Sciatic nerve (tissue), 2 donors: Measurements from ENCODE around the gene GOLGA6L7. TPM values are rescaled to one million over a fixed set of nuclear protein-coding genes. Genes with fewer than 3 reads are reported as not detected.
"Not testable (repeated sequence)": the region's sequence is repeated elsewhere in the genome, so short reads cannot be mapped to it uniquely, and the experiment has no call there.

ENCODE experiments used
- ATAC-seq: fragments of 200-7000 bp; cut with Tn5 transposase; one replicate; pipeline ENCODE4 v1.9.1; 2020; ENCODE audit warnings: mild to moderate bottlenecking, moderate library complexity
- DNase-seq: peaks from one replicate; pipeline ENCODE4 v3.0.0-alpha.2; 2020; ENCODE audit warnings: low spot score
- intact Hi-C: fragments of 100-400 bp; cut with DNase I; formaldehyde crosslinking; loops from one replicate; pipeline ENCODE4 v1.14.2; 2022
- total RNA-seq: library from RNA; stranded (reverse); fragmentation: NEBNext Ultra II Directional; extraction: Animal tissue kit (Norgen Biotek cat#: 25700); gene quantifications from one replicate; pipeline ENCODE4 v1.2.1, GENCODE V29; 2021
- donor health status: DM: no; HTN: no; CAD: no.
- donor health status: DM: no; HTN: no; CAD: no.

Gene GOLGA6L7
- total RNA-seq, 1 donor from 2014 or later: not detected

DNA sequence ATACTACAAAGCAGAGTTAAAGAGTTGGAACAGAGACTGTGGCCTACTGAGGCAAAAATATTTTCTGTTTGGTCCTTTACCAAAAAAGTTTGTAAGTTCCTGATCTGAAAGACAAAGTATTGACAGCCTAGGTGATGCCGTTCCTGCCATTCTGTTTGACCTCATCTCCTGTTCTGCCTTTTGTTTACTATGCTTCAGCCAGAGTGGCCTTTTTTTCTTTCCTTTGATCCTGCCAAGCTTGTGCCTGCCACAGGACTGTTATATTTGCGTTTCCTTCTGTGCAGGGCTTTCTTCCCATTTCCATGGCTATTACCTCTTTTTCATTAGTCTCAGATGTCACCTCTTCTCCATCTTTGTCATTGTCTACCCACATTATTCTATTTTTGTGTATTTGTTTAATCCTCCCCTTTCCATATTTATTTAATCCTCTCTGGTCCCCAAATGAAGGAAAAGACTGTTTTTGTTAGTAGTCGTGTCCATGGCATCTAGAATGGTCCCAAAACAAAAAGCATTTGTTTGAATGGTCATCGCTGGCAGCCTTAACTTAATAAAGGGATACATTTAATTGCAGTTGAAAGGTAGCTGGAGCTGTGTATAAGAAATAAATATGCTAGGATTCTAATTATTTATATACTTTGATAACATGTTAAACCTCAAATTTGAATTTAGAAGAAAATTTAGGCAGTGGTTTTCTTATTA lies 36.4 kb downstream of the GOLGA6L7 start:
- DNase-seq, ATAC-seq, intact Hi-C loops: not testable (repeated sequence)

DNA sequence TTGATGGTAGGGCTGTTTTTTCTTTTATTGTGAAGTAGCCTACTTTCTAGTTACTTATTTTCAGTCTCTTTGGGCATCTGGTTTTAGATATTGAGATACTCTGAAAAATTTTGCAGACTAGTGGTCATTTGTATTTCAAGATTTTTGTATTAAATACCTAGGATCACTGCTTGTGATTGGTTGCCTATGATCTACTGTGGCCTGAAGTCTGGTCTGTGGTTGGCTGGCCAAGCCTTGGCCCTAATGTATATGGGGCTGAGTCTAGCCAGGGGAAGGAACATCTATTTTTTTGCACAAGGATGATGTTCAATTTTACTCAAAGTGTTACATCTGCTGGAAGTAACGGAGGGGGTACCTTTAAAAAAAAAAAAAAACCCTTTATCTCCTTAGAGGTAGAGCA lies 38.0 kb downstream of the GOLGA6L7 start:
- ATAC-seq, DNase-seq, intact Hi-C loops: not testable (repeated sequence)

DNA sequence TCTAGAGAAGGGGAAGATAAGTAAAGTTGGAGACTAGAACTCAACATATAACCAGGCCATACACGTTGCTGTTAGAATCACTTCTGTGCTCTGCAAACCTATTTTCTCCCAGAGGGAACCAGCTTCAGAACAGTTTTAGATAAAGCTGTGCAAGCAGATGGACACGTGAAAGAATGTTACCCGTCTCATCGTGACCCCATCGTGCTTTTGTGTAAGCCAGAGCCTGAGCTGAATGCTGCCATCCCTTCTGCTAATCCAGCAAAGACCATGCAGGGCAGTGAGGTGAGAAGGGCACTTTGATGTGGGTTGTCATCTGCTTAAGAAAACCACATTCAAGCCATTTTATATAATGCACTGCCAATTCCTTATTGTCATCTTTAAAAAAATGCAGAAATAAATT lies 40.3 kb downstream of the GOLGA6L7 start:
- DNase-seq, ATAC-seq, intact Hi-C loops: not testable (repeated sequence)

DNA sequence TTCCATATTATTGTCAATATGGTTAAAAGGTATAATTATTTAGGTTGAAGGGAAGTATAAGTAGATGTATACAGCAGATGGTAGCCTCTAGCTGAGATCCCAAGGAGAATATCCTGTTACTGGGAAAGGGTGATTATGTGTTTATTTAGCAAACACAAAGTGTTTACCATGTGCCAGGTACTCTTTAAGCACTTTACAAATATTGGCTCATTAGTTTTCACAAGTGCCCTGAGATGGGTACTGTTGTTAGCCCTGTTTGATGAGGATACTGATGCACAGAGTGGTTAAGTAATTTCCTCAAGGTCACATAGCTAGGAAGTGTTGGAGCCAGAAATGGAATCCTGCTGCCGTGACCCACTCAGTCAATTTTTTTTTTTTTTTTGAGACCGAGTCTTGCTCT lies 48.1 kb downstream of the GOLGA6L7 start:
- ATAC-seq, DNase-seq, intact Hi-C loops: not testable (repeated sequence)

DNA sequence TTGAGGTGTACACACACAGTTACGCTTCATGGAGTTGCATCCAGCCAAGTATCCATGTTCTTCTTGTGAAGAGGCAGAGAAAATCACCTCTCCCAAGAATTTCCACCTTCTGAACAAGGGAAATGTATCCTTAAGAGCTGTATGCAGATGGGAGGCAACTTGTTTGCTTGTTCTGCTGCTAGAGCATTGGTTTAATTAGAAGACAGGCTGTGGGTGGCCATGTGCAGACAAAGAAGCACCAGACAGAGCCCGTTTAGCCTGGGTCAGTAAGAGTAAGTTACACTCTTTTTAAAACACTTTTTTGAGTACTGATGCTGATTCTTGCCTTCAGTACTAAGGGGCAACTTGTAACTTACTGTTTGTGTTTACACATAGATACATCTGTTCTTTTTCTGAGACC lies 50.2 kb downstream of the GOLGA6L7 start:
- intact Hi-C loops, DNase-seq, ATAC-seq: not testable (repeated sequence)

DNA sequence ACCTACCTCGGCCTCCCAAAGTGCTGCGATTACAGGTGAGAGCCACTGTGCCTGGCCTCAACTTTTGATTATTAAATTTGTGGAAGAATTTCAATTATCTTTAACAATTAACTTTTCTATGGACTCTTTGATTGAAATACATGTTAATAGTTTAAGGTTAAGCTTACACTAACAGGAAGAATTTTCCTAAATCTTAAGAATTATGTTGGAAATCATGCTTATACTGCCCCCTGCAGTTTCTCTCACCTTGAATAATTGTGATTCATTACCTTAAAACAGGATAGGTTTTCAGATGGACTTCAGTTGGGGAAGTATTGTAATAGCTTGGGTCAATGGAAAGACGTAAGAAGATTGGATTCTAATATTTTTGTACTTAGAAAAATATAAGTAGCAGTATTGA lies 54.2 kb downstream of the GOLGA6L7 start:
- intact Hi-C loops, DNase-seq, ATAC-seq: not testable (repeated sequence)

Other genes starting within 250 kb of the GOLGA6L7 start
- 16.0 TPM for gene GOLGA8M, start 136.2 kb downstream of the GOLGA6L7 start, total RNA-seq
- 3.5 TPM for gene APBA2, start 37.3 kb upstream of the GOLGA6L7 start, total RNA-seq